Measurements from ENCODE around the gene MYH4. TPM values are rescaled to one million over a fixed set of nuclear protein-coding genes. Genes with fewer than 3 reads are reported as not detected.

MYH4 gene
- total RNA-seq, 2 experiments from 2014 or later = not detected

Other genes with a start within 250 kb of the MYH4 start
- not detected in 2 replicates for gene MYH13, start 96.6 kb downstream of the MYH4 start, total RNA-seq (2014; rRNA removed; shearing (Covaris generic))
- not detected in 2 replicates for gene MYH13, start 96.6 kb downstream of the MYH4 start, total RNA-seq (2022)
- not detected in 2 replicates for gene MYH8, start 47.6 kb downstream of the MYH4 start, total RNA-seq (2014; rRNA removed; shearing (Covaris generic))
- gene MYH8, start 47.6 kb downstream of the MYH4 start, total RNA-seq (2022) = not detected in 2 replicates
- gene MYH1, start 49.0 kb upstream of the MYH4 start, total RNA-seq (2014; rRNA removed; shearing (Covaris generic)) = not detected in 2 replicates
- gene MYH1, start 49.0 kb upstream of the MYH4 start, total RNA-seq (2022) = not detected in 2 replicates
- gene MYH2, start 80.1 kb upstream of the MYH4 start, total RNA-seq (2014; rRNA removed; shearing (Covaris generic)) = not detected in 2 replicates
- not detected in 2 replicates for gene MYH2, start 80.1 kb upstream of the MYH4 start, total RNA-seq (2022)
- 4.2 and 6.5 TPM in 2 replicates for gene MYH3, start 187.8 kb upstream of the MYH4 start, total RNA-seq (2014; rRNA removed; shearing (Covaris generic))
- gene MYH3, start 187.8 kb upstream of the MYH4 start, total RNA-seq (2022) = 5.1 and 5.9 TPM in 2 replicates
- 37.5 and 44.4 TPM in 2 replicates for gene SCO1, start 228.0 kb upstream of the MYH4 start, total RNA-seq (2014; rRNA removed; shearing (Covaris generic))
- gene SCO1, start 228.0 kb upstream of the MYH4 start, total RNA-seq (2022) = 31.0 and 32.2 TPM in 2 replicates
- gene ADPRM, start 228.0 kb upstream of the MYH4 start, total RNA-seq (2014; rRNA removed; shearing (Covaris generic)) = 5.3 and 5.5 TPM in 2 replicates
- gene ADPRM, start 228.0 kb upstream of the MYH4 start, total RNA-seq (2022) = 6.5 and 7.0 TPM in 2 replicates